ENCODE measurements around the gene NASP.
A peak's percentile ranks its signal among the peaks of the same experiment; 100 is the strongest.

NASP gene

GRCh38 chr1:45583666-45584350 lies at the start of gene NASP:
Gene NASP, plus strand, starts transcription at chr1:45584041. Its CDS starts 106 bp downstream, at chr1:45584147.
- peak; percentile 92 for DNase-seq

- DNase-seq = no peak
Observed at GRCh38 chr1:45535988-45536766, 47.7 kb upstream of the NASP start.

- DNase-seq = no peak
Observed at GRCh38 chr1:45536886-45537285, 47.0 kb upstream of the NASP start.

- DNase-seq = no peak
Observed at GRCh38 chr1:45541193-45541592, 42.6 kb upstream of the NASP start.

- DNase-seq = no peak
Observed at GRCh38 chr1:45542591-45542990, 41.2 kb upstream of the NASP start.

GRCh38 chr1:45543581-45544417 lies 40.0 kb upstream of the NASP start:
- DNase-seq = peak; percentile 67

- DNase-seq = no peak
Observed at GRCh38 chr1:45544530-45544929, 39.3 kb upstream of the NASP start.

GRCh38 chr1:45545019-45545493 lies 38.8 kb upstream of the NASP start:
- no peak for DNase-seq

- no peak for DNase-seq
Observed at GRCh38 chr1:45545553-45546310, 38.1 kb upstream of the NASP start.

- DNase-seq = peak; percentile 83
Observed at GRCh38 chr1:45550401-45551351, 33.2 kb upstream of the NASP start, which contains the start of gene AKR1A1. Gene AKR1A1, plus strand, starts transcription at chr1:45550826. Its CDS starts 10,969 bp downstream, at chr1:45561795.

GRCh38 chr1:45551684-45552083 lies 32.2 kb upstream of the NASP start:
- no peak for DNase-seq

- no peak for DNase-seq
Observed at GRCh38 chr1:45552331-45552730, 31.5 kb upstream of the NASP start.

- no peak for DNase-seq
Observed at GRCh38 chr1:45554198-45554597, 29.6 kb upstream of the NASP start.

- no peak for DNase-seq
Observed at GRCh38 chr1:45557422-45557944, 26.4 kb upstream of the NASP start.

GRCh38 chr1:45563843-45564242 lies 20.0 kb upstream of the NASP start:
- DNase-seq = no peak

- no peak for DNase-seq
Observed at GRCh38 chr1:45566722-45567121, 17.1 kb upstream of the NASP start.

- DNase-seq = no peak
Observed at GRCh38 chr1:45567911-45568310, 15.9 kb upstream of the NASP start.

GRCh38 chr1:45568421-45568820 lies 15.4 kb upstream of the NASP start:
- no peak for DNase-seq

GRCh38 chr1:45569571-45569961 lies 14.3 kb upstream of the NASP start:
- DNase-seq = no peak

GRCh38 chr1:45569962-45570581 lies 13.8 kb upstream of the NASP start:
- DNase-seq = peak; percentile 66

- no peak for DNase-seq
Observed at GRCh38 chr1:45570631-45571030, 13.2 kb upstream of the NASP start.
